ENCODE data around the gene GLI3.

Gene GLI3

GRCh38 chr7:42236976-42237810, at the start of gene GLI3:
Gene GLI3, minus strand, starts transcription at chr7:42237209. Its CDS starts 13,956 bp downstream, at chr7:42223253.
- no peak for DNase-seq (ENCODE audit: low read depth in 2 of 2)

GRCh38 chr7:42285383-42285824, 48.4 kb upstream of the GLI3 start:
- no peak for DNase-seq (ENCODE audit: low read depth in 2 of 2)

- no peak for DNase-seq (ENCODE audit: low read depth in 2 of 2)
Observed at GRCh38 chr7:42283553-42283952, 46.5 kb upstream of the GLI3 start.

DNA sequence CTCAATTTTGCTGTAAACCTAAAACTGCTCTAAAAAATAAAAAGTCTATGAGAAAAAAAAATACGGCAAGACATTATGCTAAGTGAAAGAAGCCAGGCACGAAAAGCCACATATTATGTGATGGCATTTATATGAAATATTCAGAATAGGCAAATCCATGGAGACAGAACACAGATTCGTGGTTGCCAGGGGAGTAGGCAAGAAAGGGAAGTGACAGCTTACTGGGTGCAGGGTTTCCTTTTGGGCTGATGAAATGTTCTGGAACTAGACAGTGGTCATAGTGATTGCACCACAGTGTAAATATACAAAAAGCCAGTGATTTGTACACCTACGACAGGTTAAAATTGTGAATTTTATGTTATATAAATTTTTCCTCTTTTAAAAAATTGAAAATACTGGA, 41.3 kb upstream of the GLI3 start:
- no peak for DNase-seq (ENCODE audit: low read depth in 2 of 2)

GRCh38 chr7:42274053-42274452, 37.0 kb upstream of the GLI3 start:
- no peak for DNase-seq (ENCODE audit: low read depth in 2 of 2)

GRCh38 chr7:42272793-42273665, 36.0 kb upstream of the GLI3 start:
- DNase-seq (ENCODE audit: low read depth in 2 of 2), result no peak

DNA sequence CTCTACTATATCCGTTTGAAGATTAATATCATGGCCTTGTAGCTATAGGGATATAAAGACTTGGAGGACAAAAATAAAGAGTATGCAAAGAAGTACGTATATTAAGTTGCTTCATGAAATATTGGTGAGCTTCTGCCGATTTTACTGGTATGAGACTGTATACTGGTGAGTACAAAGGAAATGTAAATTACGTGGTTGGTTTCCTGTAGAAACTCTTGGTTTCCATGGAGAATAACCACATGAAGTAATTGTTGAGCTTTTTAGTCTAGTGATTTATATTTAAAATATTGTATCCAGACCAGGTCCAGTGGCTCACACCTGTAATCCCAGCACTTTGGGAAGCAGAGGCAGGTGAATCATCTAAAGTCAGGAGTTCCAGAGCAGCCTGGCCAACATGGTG, 32.2 kb upstream of the GLI3 start:
- no peak for DNase-seq (ENCODE audit: low read depth in 2 of 2)

GRCh38 chr7:42264702-42265101, 27.7 kb upstream of the GLI3 start:
- no peak for DNase-seq (ENCODE audit: low read depth in 2 of 2)

GRCh38 chr7:42263971-42264370, 27.0 kb upstream of the GLI3 start:
- no peak for DNase-seq (ENCODE audit: low read depth in 2 of 2)

GRCh38 chr7:42262964-42263363, 26.0 kb upstream of the GLI3 start:
- DNase-seq (ENCODE audit: low read depth in 2 of 2), result no peak

- no peak for DNase-seq (ENCODE audit: low read depth in 2 of 2)
Observed at GRCh38 chr7:42254217-42254616, 17.2 kb upstream of the GLI3 start.

DNA sequence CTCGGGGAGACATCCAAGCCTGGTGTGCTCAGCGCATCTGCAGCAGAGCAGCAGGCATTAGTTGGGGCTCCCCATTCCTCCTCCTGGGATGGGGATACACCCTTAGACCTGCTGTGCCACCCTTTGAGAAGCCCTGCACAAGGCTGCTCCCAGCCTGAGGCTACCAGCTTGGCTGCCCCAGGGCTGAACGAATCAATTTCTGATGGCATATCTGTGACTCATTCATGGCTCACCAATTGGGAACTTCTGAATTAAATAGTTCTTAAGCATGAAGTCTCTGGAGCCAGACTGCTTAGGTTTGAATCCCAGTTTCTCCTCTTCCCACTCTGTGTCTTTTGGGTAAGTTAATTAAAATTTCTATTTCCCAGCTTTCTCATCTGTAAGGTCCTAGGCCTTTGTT, 16.3 kb upstream of the GLI3 start:
- no peak for DNase-seq (ENCODE audit: low read depth in 2 of 2)

DNA sequence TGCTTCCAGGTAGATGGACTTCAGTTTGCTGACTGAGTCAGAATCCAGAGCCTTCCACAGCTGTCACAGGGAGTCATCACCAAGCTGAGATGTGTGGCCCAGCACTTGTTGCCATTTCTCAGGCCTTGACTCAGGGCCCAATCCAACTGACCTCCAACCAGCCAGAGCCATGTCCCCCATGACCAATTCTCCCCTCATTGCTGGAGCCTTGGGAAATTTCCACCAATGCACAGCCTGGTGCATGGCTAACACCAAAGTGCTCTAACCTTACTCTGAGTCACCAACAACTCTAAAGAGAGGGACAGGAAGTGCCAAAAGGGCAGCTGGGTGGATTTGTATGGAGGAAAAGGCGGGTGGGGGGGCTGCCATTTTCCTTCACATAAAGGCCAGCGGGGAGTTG, 13.4 kb upstream of the GLI3 start:
- no peak for DNase-seq (ENCODE audit: low read depth in 2 of 2)

DNA sequence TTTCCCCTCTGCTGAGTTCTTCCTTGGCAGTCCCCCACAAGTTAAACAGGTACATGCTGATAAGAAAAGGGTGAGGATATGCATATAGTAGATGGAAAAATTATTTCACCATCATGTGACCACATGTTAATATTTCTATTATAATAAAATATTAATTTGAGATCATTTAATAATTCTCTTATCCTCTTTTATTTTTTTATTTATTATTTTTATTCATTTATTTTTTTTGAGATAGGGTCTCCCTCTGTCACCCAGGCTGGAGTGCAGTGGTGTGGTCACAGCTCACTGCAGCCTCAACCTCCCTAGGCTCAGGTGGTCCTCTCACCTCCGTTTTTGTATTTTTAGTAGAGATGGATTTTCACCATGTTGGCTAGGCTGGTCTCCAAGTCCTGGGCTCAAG, 11.6 kb upstream of the GLI3 start:
- no peak for DNase-seq (ENCODE audit: low read depth in 2 of 2)

- no peak for DNase-seq (ENCODE audit: low read depth in 2 of 2)
Observed at GRCh38 chr7:42247301-42247700, 10.3 kb upstream of the GLI3 start.

GRCh38 chr7:42244828-42245227, 7.8 kb upstream of the GLI3 start:
- DNase-seq (ENCODE audit: low read depth in 2 of 2), result no peak

DNA sequence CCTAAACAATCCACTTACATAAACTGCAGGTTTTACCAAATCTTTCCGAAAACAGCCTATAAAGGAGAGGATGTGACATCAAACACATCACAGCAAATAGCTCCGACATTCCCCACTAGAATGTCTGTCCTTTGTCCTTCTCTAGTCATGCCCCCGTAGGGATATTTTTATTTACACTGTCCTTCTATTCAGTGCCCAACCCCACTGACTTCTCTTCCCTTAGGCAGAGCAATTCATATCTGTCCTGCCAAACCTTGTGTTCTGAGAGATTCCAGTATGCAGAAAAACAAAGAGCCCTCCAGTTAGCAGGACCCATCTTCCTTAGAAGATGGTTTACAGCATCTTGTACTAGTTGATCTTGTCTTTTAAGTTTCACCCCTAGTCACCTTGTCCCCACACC, 5.4 kb upstream of the GLI3 start:
- DNase-seq (ENCODE audit: low read depth in 2 of 2), result no peak

GRCh38 chr7:42241424-42241823, 4.4 kb upstream of the GLI3 start:
- DNase-seq (ENCODE audit: low read depth in 2 of 2), result no peak

- no peak for DNase-seq (ENCODE audit: low read depth in 2 of 2)
Observed at GRCh38 chr7:42240416-42240815, 3.4 kb upstream of the GLI3 start.

GRCh38 chr7:42238709-42239366, 1.8 kb upstream of the GLI3 start:
- no peak for DNase-seq (ENCODE audit: low read depth in 2 of 2)

DNA sequence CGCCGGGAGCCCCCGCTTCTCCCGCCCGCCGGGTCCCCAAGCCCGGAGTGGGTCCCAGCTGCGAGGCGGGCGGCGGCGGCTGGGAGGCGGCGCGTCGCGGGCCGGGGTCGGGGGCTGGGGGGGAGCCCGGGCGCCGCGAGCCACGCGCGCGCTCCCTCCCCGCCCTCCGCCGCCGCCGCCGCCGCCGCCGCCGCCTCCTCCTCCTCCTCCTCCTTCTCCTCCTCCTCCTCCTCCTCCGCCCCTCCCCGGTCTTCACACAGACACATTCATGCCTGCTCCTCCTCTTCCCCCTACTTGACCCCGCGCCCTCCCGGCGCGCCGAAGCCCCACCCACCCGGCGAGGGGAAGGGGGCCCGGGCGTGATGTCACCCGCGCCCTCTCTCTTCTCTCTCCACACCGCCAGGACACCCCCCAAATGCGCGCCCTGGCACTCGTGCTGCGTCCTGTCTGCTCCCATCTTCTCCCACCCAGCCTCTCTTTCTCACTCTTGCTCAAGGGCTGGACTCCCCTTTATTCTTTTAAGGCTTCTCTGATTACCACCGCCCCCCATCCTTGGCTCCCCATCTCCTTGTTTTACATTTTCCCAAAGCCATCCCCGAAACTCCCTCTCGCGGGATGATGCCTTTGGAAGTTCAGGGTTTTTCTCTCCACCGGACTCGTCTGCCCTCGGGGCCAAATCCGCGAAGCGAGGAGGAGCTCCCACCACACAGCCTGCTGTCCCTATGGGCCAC, 967 bp upstream of the GLI3 start:
- DNase-seq (ENCODE audit: low read depth in 2 of 2), result no peak

Data from activated CD4-positive, alpha-beta T cell treated with anti-CD3 and anti-CD28 coated beads for 24 hours (primary cell).